ENCODE results near the gene BUB3.
A peak's percentile ranks its signal among the peaks of the same experiment; 100 is the strongest.

The BUB3 gene
- long read RNA-seq, donor 1, full-length matches to known transcripts, result 28 of 60 reads
- long read RNA-seq, donor 1, partial matches to known transcripts, result 32 of 60 reads
- long read RNA-seq, donor 1, other reads (novel, unspliced or antisense), result 0 of 60 reads
- long read RNA-seq, donor 2, full-length matches to known transcripts, result 23 of 36 reads
- long read RNA-seq, donor 2, partial matches to known transcripts, result 13 of 36 reads
- long read RNA-seq, donor 2, other reads (novel, unspliced or antisense), result 0 of 36 reads
- long read RNA-seq, donor 3, full-length matches to known transcripts, result 16 of 26 reads
- long read RNA-seq, donor 3, partial matches to known transcripts, result 10 of 26 reads
- long read RNA-seq, donor 3, other reads (novel, unspliced or antisense), result 0 of 26 reads
- long read RNA-seq, donor 4, full-length matches to known transcripts, result 22 of 120 reads
- long read RNA-seq, donor 4, partial matches to known transcripts, result 98 of 120 reads
- long read RNA-seq, donor 4, other reads (novel, unspliced or antisense), result 0 of 120 reads
- long read RNA-seq, donor 5, full-length matches to known transcripts, result 38 of 54 reads
- long read RNA-seq, donor 5, partial matches to known transcripts, result 16 of 54 reads
- long read RNA-seq, donor 5, other reads (novel, unspliced or antisense), result 0 of 54 reads
- long read RNA-seq, donor 6, full-length matches to known transcripts, result 24 of 66 reads
- long read RNA-seq, donor 6, partial matches to known transcripts, result 42 of 66 reads
- long read RNA-seq, donor 6, other reads (novel, unspliced or antisense), result 0 of 66 reads
- long read RNA-seq, donor 7, full-length matches to known transcripts, result 39 of 101 reads
- long read RNA-seq, donor 7, partial matches to known transcripts, result 62 of 101 reads
- long read RNA-seq, donor 7, other reads (novel, unspliced or antisense), result 0 of 101 reads
- long read RNA-seq, donor 8, full-length matches to known transcripts, result 31 of 79 reads
- long read RNA-seq, donor 8, partial matches to known transcripts, result 48 of 79 reads
- long read RNA-seq, donor 8, other reads (novel, unspliced or antisense), result 0 of 79 reads

- DNase-seq, result peak; percentile 81
Observed at GRCh38 chr10:123154092-123154710, at the start of gene BUB3. BUB3 (plus strand) TSS chr10:123154402; CDS start chr10:123154918, 516 bp downstream.

- no peak for DNase-seq
Observed at GRCh38 chr10:123109466-123109865, 44.7 kb upstream of the BUB3 start.

- peak; percentile 19 for DNase-seq
Observed at GRCh38 chr10:123117644-123118417, 36.4 kb upstream of the BUB3 start.

- no peak for DNase-seq
Observed at GRCh38 chr10:123119081-123119480, 35.1 kb upstream of the BUB3 start.

- no peak for DNase-seq
Observed at GRCh38 chr10:123126246-123126645, 28.0 kb upstream of the BUB3 start.

- no peak for DNase-seq
Observed at GRCh38 chr10:123129618-123130271, 24.5 kb upstream of the BUB3 start.

- DNase-seq, result peak; percentile 84
Observed at GRCh38 chr10:123132576-123133477, 21.4 kb upstream of the BUB3 start.

GRCh38 chr10:123133541-123134342 is 20.5 kb upstream of the BUB3 start:
- no peak for DNase-seq

GRCh38 chr10:123134343-123134914 is 19.8 kb upstream of the BUB3 start:
- DNase-seq, result peak; percentile 55

GRCh38 chr10:123134915-123135414 is 19.2 kb upstream of the BUB3 start:
- DNase-seq, result no peak

GRCh38 chr10:123135415-123136141 is 18.6 kb upstream of the BUB3 start, which contains the start of gene HMX3:
HMX3 (plus strand) TSS chr10:123135970; CDS start chr10:123136051, 81 bp downstream.
- DNase-seq, result peak; percentile 62

GRCh38 chr10:123136221-123136805 is 17.9 kb upstream of the BUB3 start:
- DNase-seq, result no peak

- peak; percentile 83 for DNase-seq
Observed at GRCh38 chr10:123136806-123137642, 17.2 kb upstream of the BUB3 start.

GRCh38 chr10:123139165-123139520 is 15.1 kb upstream of the BUB3 start:
- DNase-seq, result no peak

- peak; percentile 68 for DNase-seq
Observed at GRCh38 chr10:123139521-123140163, 14.6 kb upstream of the BUB3 start.
